Endometrium (tissue), 2 donors: ENCODE data around the gene TEX35.
"Not testable (repeated sequence)": the region's sequence is repeated elsewhere in the genome, so short reads cannot be mapped to it uniquely, and the experiment has no call there.

Source experiments
- FAIRE-seq: peaks from 2 replicates; lab custom pipeline; 2012; peaks lifted over from hg19 to GRCh38; lab: Jason Lieb, UNC
- donor health status: control.
- donor health status: control.

TEX35 gene

GRCh38 chr1:178541829-178542553 lies 29.1 kb downstream of the TEX35 start:
- FAIRE-seq, result no peak

DNA sequence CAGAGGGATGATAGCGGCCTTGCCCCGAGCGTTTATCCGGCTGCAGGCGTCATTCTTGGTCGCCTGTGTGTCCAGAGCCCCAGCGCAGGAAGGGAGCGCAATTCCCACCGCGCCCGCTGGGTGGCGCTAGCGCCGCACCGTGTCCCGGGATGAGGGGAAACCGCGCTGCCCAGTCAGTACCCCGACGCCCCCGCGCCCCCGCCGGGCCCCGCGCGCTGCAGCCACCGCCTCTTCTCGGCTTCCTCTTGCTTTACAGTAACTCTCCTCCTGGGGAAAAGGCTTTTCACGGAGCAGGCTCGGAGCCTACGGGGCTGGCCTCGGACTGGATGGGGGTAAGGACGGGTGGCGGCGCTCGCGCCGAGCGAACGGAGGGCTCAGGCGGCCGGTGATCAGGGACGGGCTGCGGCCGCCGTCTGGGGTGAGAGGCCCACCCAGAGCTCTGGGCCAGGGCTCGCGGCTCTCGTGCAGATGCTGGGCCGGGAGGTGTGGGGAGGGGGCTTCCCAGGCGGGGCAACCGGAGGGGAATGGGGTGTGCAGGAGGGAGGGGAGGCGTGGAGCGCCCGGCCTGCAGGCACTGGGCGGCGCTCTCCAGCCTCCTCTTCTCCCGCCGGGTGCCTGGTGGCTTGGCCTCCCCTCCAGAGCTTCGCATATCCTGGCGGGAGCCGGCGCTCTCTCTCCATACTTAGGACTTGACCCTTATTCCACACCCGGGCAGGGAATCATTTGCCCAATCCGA lies 29.8 kb downstream of the TEX35 start:
- FAIRE-seq, result no peak

DNA sequence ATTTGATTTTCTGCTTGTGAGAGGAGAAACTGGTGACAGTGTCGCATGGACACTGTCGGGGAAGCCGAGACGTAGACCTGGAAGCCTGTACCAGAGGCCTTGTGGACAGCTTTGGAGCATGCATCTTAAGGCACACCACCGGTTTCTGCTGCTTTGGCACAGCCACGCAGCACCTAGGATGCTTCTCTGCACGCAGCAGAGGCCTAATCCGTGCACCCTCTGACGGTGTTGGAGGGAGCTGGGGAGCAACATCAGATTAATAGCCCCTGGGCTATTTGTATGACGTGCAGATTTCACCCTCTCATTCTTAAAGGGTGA lies 30.3 kb downstream of the TEX35 start:
- no peak for FAIRE-seq

- no peak for FAIRE-seq
Observed at GRCh38 chr1:178544531-178544930, 31.6 kb downstream of the TEX35 start.

DNA sequence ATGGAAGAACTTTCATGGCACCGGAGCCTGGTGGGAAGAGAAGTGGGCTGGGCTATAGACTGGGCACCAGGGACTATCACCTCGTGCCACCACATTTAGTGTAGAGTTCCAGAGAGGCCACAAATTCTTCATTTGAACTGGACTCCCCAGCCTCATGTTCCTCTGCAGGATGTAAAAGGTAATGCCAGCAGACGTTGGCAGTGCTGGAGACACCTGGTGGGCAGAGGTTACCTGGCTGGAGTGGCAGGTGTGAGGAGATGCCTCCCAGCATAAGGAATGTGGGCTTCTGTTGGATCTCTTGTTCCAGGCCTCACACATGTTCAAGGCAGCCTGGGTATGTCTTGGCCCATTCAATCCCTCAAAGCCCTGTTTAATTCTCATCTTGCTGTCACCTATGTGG lies 35.2 kb downstream of the TEX35 start:
- FAIRE-seq, result no peak

GRCh38 chr1:178551307-178551706 lies 38.4 kb downstream of the TEX35 start:
- no peak for FAIRE-seq

- no peak for FAIRE-seq
Observed at GRCh38 chr1:178551940-178552339, 39.0 kb downstream of the TEX35 start.

DNA sequence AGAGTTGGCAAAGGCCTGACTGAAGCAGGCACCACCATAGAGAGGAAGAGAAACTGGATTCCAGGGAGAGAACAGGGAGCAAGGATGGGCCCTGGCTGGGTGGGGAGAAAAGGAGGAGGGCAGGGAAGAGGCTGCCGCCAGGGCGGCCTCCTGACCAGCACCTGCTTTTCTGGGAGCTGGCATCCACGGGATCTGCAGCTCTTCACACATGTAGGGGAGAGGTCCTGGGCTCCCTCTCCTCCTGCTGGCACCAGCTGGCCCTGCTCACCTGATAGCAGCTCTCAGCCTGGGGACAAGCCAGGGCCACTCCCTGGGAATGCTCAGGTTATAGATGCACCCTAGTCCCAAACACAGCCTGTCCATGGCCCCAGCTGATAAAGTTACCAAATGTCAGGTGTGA lies 39.9 kb downstream of the TEX35 start:
- FAIRE-seq, result no peak

- FAIRE-seq, result not testable (repeated sequence)
Observed at GRCh38 chr1:178554351-178554750, 41.4 kb downstream of the TEX35 start.

DNA sequence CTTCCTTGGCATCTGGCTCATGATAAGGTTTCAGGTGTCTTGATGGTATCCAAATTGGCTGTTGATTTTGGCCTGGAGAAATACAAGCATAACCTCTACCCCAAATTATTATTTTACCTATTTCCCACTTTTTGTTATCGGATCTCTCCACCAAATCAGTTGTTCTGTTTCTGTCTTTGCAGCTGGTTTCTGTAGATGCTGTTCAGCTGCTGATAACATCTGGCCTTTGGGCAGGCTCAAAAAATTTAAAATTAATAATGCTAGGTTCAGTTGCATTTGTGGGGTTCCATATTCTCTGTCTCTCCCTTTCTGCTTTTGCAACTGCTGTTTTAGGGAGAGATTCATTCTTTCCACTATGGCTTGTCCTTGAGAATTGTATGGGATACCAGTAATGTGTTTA lies 42.7 kb downstream of the TEX35 start:
- FAIRE-seq, result not testable (repeated sequence)

DNA sequence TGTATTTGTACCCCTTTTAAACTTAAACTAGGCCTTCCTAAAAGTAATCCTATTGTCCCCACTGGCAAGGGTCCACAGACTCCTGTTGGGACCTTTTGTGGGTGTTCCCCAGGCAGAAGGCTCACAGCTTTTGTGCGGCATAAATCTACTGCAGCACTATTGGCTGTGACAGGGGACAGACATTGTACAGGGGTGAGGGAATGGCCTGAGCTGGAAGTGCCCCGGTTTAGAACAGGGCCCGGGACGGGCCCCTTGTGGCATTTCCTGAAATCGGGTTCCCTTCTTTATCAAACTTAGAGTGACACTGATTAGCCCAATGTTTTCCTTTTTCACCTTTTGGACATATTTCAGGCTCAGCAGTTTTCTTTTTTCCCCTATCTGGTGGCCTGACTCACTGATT lies 45.9 kb downstream of the TEX35 start:
- not testable (repeated sequence) for FAIRE-seq

DNA sequence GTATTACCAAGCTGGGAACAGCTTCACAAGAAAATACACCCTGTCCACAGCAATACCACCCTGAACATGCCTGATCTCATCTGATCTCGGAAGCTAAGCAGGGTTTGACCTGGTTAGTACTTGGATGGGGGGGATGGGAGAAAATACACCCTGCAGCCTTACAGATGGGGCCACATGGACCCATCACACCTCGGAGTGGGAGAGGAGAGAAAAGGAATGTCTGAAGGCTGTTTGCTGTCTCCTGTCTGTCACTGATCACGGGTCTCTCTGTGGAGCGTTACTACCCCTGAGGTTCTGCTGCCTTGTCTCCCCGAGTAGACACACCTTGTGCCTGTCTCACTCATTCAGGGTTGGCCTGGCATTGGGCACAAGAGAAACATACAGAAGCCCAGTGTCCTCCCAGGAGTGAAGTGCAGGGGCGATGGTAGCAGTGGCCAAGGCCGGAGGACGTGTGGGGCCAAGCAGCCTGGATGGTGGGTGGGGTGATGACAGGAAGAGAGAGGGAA lies 48.0 kb downstream of the TEX35 start:
- FAIRE-seq, result no peak

DNA sequence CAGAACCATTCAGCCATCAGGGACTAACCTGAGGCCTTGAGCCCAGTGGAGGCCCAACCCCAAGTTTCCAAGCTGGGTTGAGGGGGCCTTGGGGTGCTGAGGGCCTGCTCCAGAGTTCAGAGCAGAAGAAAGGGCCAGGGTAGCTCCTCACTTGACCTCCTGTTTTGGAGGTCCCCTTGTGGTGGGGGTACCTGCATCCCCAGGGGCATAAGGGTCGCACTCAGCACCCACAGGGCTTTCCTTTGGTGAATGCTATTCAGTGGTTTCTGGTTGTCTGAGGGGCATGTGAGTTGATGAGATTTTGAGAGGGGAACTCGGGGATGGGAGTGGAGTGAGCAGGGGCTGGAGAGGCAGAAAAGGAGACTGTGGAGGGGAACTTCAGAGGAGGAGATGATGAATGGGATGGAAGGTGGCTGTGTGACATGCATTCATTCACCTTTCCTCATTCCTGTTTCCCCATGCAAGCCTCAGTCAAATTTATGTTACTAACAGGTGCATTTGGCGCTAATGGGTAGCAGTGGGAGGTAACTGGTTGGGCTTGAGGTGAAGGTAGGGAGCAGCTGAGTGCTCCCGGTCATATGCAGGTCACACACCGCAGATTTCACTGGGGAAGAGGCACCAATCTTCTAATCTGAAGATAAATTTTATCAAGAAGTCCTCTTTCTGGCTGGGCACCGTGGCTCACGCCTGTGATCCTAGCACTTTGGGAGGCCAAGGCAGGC lies 50.4 kb downstream of the TEX35 start:
- FAIRE-seq, result no peak

- no peak for FAIRE-seq
Observed at GRCh38 chr1:178564086-178564782, 51.3 kb downstream of the TEX35 start.

DNA sequence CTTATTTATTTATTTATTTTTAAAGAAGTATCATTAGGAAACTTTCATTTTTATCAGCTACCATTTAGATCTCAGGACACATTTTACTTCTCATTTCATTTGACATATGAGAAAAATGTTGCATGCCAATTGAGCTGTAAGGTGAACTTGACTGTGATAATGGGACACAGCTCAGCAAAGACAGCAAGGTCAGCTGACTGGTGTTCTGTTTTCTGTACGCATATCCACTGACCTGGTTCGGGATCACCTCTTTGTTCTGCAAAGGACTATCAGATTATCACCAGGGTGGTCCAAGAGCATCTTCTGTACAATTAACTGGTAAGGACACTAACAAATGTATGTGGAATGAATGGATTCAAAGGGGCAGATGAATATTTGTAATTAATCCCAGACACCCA lies 51.9 kb downstream of the TEX35 start:
- no peak for FAIRE-seq

DNA sequence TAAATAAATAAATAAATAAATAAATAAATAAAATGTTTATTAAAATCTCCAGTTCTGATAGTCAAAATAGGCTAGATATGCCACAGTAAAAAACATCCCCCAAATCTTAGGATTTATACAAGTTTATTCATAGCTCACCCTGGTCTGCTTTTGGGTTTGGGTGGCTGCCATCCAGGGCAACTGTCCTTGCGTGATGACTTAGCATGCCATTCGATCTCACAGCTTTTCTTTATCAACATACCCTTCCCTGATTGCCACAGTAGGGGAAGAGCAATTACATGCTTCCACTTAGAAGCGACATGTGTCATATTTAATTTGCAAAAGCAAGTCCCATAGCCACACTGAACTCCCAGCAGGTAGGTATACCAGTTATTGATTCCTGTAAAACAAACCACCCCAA lies 52.7 kb downstream of the TEX35 start:
- no peak for FAIRE-seq

DNA sequence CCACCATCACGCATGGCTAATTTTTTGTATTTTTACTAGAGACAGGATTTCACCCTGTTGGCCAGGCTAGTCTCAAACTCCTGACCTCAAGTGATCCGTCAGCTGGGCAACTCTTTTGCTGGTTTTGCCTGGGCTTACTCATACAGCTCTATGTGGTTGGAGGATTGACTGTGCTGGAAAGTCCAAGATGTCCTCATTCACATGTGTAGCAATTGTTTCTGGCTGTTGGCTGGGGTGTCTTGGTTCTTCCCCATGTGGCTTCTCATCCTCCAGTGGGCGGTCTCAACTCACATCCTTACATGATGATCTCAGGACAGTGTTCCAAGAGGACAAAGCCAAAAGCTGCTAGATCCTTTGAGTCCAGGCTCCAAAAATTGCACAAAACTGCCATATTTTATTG lies 53.3 kb downstream of the TEX35 start:
- no peak for FAIRE-seq

DNA sequence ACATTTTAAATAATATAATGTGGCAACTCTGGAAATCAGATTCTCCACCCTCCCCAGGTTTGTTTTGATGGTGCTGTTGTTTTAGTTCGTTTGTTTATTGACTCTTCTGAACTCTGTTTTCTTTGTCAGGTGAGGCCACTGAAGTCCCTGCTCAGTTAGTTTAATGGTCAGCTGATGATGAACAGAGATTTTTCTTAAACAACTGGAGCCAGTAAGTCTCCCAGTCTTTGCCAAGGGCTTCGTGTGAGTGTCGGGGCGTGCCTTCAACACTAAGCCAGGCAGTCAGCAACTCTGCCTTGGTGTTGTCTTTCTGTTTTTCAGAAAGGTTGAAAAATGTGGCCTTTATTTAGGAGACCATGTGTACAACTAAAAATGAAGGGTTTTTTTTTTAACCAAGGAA lies 58.9 kb downstream of the TEX35 start:
- FAIRE-seq, result no peak
